ENCODE results near the gene HERC3. TPM values are rescaled to one million over a fixed set of nuclear protein-coding genes. Genes with fewer than 3 reads are reported as not detected.

Gene HERC3
- total and polyA plus RNA-seq, 2 donors (not counting 3 experiments of a cell fraction or from before 2014, with no cell fraction given), result 6.3 to 21.2 TPM

GRCh38 chr4:88600176-88600838, 8.0 kb downstream of the HERC3 start:
- Histone ChIP-seq H2AFZ (ENCODE audit: low read depth, low read length) (no peak overlapping the region), H3K36me3 (ENCODE audit: control insufficient read depth in 2 of 2, extremely low read depth in 1 of 2, insufficient read depth in 2 of 2, low read length in 2 of 2) (no peaks in the 10 kb centered on the region), H3K9ac (replicated peaks; ENCODE audit: extremely low read depth, insufficient read depth, low read length) (peak overlapping the region; percentile 87), H3K79me2 (ENCODE audit: control insufficient read depth, insufficient read depth, low read length) (peaks cover 10% of the 10 kb centered on the region), H3K27ac (ENCODE audit: insufficient read depth, low read depth, low read length) (peak overlapping the region; percentile 100), H3K4me1 (ENCODE audit: control insufficient read depth, extremely low read depth, insufficient read depth, low read length) (peaks cover 32% of the 10 kb centered on the region), H3K4me2 (ENCODE audit: insufficient read depth, low read length) (peak overlapping the region; percentile 74), H3K9me1 (replicated peaks; ENCODE audit: control insufficient read depth, extremely low read depth, insufficient read depth, low read length) (no peaks in the 10 kb centered on the region), H3K27me3 (ENCODE audit: control insufficient read depth in 2 of 2, insufficient read depth in 2 of 2, low read length in 2 of 2) (no peaks in the 10 kb centered on the region), H4K20me1 (replicated peaks; ENCODE audit: control insufficient read depth, extremely low read depth, insufficient read depth, low read length) (no peaks in the 10 kb centered on the region), H3K9me3 (replicated peaks; ENCODE audit: control insufficient read depth, insufficient read depth, low read length) (no peaks in the 10 kb centered on the region), H3K4me3 (replicated peaks in 1 of 3; ENCODE audit: insufficient read depth in 1 of 3, low read depth in 1 of 3, low read length in 3 of 3) (peak overlapping the region in 2 of 3 experiments; percentile 4 to 21)
- TF ChIP-seq POLR2A (IDR thresholded peaks at IDR 0.05; ENCODE audit: low read depth, low read length) (peak; percentile 27), EZH2 (IDR thresholded peaks at IDR 0.05; ENCODE audit: borderline replicate concordance, low read depth, low read length, severe bottlenecking) (no peak), MAX (IDR thresholded peaks at IDR 0.05; ENCODE audit: insufficient read depth, insufficient read length) (no peak), CTCF (IDR thresholded peaks at IDR 0.05; ENCODE audit: extremely low read depth in 1 of 2, insufficient read depth in 1 of 2, low read depth in 1 of 2, low read length in 2 of 2) (no peak), FOS (IDR thresholded peaks at IDR 0.05; ENCODE audit: borderline replicate concordance, insufficient read depth, low read length) (peak; percentile 78), MYC (IDR thresholded peaks at IDR 0.05; ENCODE audit: low read depth, low read length) (no peak), GATA2 (IDR thresholded peaks at IDR 0.05; ENCODE audit: insufficient read depth, insufficient read length, low read depth, low read length) (peak; percentile 95), JUN (IDR thresholded peaks at IDR 0.05; ENCODE audit: borderline replicate concordance, insufficient read depth, insufficient read length, low read depth) (peak; percentile 45), POLR2AphosphoS5 (IDR thresholded peaks at IDR 0.05; ENCODE audit: insufficient read depth, low read depth, low read length) (peak; percentile 28)
- CTCF ChIA-PET, result interaction anchor here (1.1 to 2.5 kb wide), 10 partner anchors 8 to 72 kb away, joined by 3 to 26 read pairs (median 6); no protein-coding TSS in a partner anchor
- BruUV-seq (replicated peaks), result no TSS peak
- POLR2A ChIA-PET, result interaction anchor here (1.5 kb wide), 1 partner anchor 13 kb away, joined by 3 read pairs; no protein-coding TSS in a partner anchor
- intact Hi-C loops (cut with micrococcal nuclease), result loop anchor here (1.0 to 10.0 kb wide), 6 partner anchors 8 to 264 kb away; partner anchors contain the start of gene HERC3
- DNase-seq (ENCODE audit: low read depth, low spot score) (peak; percentile 92), FAIRE-seq (peak; percentile 77)
- dilution Hi-C loops (cut with MboI; ENCODE audit: extremely low pct_ligation_motif_present, low sequenced_read_pairs), result no loop called here

Measured in endothelial cell of umbilical vein (primary cell).